ENCODE data around the gene B3GALNT1.

B3GALNT1 gene

DNA sequence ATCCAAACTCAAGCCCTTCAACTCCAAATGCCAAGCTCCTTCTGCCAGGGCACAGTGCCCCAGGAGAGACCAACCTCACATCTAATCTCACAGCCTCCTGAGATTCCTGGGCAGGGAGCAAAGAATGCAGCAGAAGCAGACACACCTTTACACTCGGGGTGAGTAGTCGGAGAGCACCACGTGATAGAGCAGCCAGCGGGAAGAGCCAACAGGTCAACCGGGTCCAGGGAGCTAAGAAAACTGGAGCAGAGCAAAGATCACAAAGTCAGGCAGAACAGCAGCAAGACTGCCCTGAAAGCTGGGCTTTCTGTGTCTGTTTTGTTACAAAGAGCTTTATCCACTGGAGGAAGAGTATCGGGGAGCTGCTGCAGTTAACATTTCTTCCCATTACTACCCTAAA, 4.2 kb downstream of the B3GALNT1 start:
- H2BK15ac ChIP-seq (ENCODE audit: low read length) = no peak overlapping the region
- no peak overlapping the region for H2BK5ac ChIP-seq (ENCODE audit: low read length)
- H2AK5ac ChIP-seq (ENCODE audit: low read depth, low read length) = no peak overlapping the region
- peaks cover 0 to 55% (median 6%) of the 10 kb centered on the region in 3 experiments for H3K27me3 ChIP-seq (ENCODE audit: control insufficient read depth in 3 of 3, insufficient read depth in 3 of 3, low read depth in 1 of 3, low read length in 3 of 3)
- no peak for DNase-seq (ENCODE audit: low spot score)
- H3K9me3 ChIP-seq (replicated peaks in 1 of 2; ENCODE audit: control insufficient read depth in 2 of 2, insufficient read depth in 1 of 2, low read depth in 1 of 2, low read length in 2 of 2) = no peaks in the 10 kb centered on the region
- H3K36me3 ChIP-seq (replicated peaks in 1 of 2; ENCODE audit: control insufficient read depth in 2 of 2, insufficient read depth in 2 of 2, low read length in 2 of 2) = no peaks in the 10 kb centered on the region
- no peak overlapping the region for H3K4ac ChIP-seq (ENCODE audit: low read length)
- H4K91ac ChIP-seq (ENCODE audit: low read depth, low read length, poor library complexity) = no peak overlapping the region
- no peaks in the 10 kb centered on the region for H3K79me1 ChIP-seq (ENCODE audit: low read depth, low read length)
- no peak overlapping the region for H3K14ac ChIP-seq (ENCODE audit: low read length)
- H2BK12ac ChIP-seq (ENCODE audit: low read length) = no peak overlapping the region
- H3K18ac ChIP-seq (ENCODE audit: low read length) = no peak overlapping the region
- H3K4me2 ChIP-seq (ENCODE audit: insufficient read depth, low read length, poor library complexity, severe bottlenecking) = no peak overlapping the region
- no peak overlapping the region for H4K8ac ChIP-seq (ENCODE audit: low read depth, low read length)
- H3K9ac ChIP-seq (ENCODE audit: low read depth, low read length, poor library complexity) = peak overlapping the region; percentile 36
- no peak overlapping the region for H3K23ac ChIP-seq (ENCODE audit: low read depth, low read length, poor library complexity)
- H3K4me3 ChIP-seq (ENCODE audit: low read length in 2 of 2) = no peak overlapping the region
- no peak overlapping the region for H3K27ac ChIP-seq (replicated peaks; ENCODE audit: low read length)
- peaks cover 0 to 2% of the 10 kb centered on the region in 2 donors for H3K4me1 ChIP-seq (ENCODE audit: control insufficient read depth in 2 of 2, insufficient read depth in 1 of 2, low read depth in 1 of 2, low read length in 2 of 2)
- WGBS, 2 donors (ENCODE audit: extremely low coverage in 2 of 2, insufficient read length in 2 of 2, insufficient replicate concordance in 1 of 2) = no CpG with 5 or more reads among the region's 6 CpGs
- H2BK120ac ChIP-seq (ENCODE audit: low read depth, low read length) = no peak overlapping the region
- H2AFZ ChIP-seq (ENCODE audit: low read length) = no peak overlapping the region

DNA sequence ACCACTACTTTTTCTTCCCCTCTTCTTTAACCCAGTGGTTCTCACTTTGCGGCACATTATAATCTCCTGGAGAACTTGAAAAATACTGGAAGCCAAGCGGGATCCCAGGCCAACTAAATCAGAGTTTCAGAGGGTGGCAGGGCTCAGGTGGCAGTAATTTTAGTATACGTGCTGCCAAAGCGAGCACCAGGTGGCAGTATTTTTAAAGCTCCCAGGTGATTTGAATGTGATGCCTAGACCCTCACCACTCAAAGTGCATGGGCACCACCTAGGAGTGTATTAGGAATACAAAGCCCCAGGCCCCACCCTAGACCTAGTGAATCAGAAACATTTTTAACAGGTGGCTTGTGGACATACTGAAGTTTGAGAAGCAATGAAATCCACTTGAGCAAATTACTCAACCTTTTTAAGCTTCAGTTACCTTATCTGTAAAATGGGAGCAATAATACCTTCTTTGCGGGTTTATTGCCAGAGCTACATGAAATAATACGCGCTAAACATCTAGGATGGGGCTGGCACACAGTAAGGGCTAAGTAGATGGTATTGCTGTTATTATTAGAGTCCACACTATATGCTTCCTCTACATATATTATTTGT, 8.3 kb downstream of the B3GALNT1 start:
- Histone ChIP-seq H3K27me3 (ENCODE audit: control insufficient read depth in 3 of 3, insufficient read depth in 3 of 3, low read depth in 1 of 3, low read length in 3 of 3) (peaks cover 0 to 21% (median 0%) of the 10 kb centered on the region in 3 experiments), H3K9ac (ENCODE audit: low read depth, low read length, poor library complexity) (no peak overlapping the region), H4K8ac (ENCODE audit: low read depth, low read length) (no peak overlapping the region), H2BK12ac (ENCODE audit: low read length) (no peak overlapping the region), H3K4ac (ENCODE audit: low read length) (no peak overlapping the region), H2BK15ac (ENCODE audit: low read length) (no peak overlapping the region), H3K27ac (replicated peaks; ENCODE audit: low read length) (no peak overlapping the region), H3K9me3 (replicated peaks in 1 of 2; ENCODE audit: control insufficient read depth in 2 of 2, insufficient read depth in 1 of 2, low read depth in 1 of 2, low read length in 2 of 2) (no peaks in the 10 kb centered on the region), H3K36me3 (replicated peaks in 1 of 2; ENCODE audit: control insufficient read depth in 2 of 2, insufficient read depth in 2 of 2, low read length in 2 of 2) (no peaks in the 10 kb centered on the region), H4K91ac (ENCODE audit: low read depth, low read length, poor library complexity) (no peak overlapping the region), H3K4me3 (ENCODE audit: low read length in 2 of 2) (no peak overlapping the region), H3K4me1 (ENCODE audit: control insufficient read depth in 2 of 2, insufficient read depth in 1 of 2, low read depth in 1 of 2, low read length in 2 of 2) (no peaks in the 10 kb centered on the region), H3K18ac (ENCODE audit: low read length) (no peak overlapping the region), H3K14ac (ENCODE audit: low read length) (no peak overlapping the region), H3K23ac (ENCODE audit: low read depth, low read length, poor library complexity) (no peak overlapping the region), H2BK5ac (ENCODE audit: low read length) (no peak overlapping the region), H2BK120ac (ENCODE audit: low read depth, low read length) (no peak overlapping the region), H2AFZ (ENCODE audit: low read length) (no peak overlapping the region), H3K4me2 (ENCODE audit: insufficient read depth, low read length, poor library complexity, severe bottlenecking) (no peak overlapping the region), H2AK5ac (ENCODE audit: low read depth, low read length) (no peak overlapping the region), H3K79me1 (ENCODE audit: low read depth, low read length) (no peaks in the 10 kb centered on the region)
- DNase-seq (ENCODE audit: low spot score) = no peak
- WGBS, 2 donors (ENCODE audit: extremely low coverage in 2 of 2, insufficient read length in 2 of 2, insufficient replicate concordance in 1 of 2) = no CpG with 5 or more reads among the region's 7 CpGs

DNA sequence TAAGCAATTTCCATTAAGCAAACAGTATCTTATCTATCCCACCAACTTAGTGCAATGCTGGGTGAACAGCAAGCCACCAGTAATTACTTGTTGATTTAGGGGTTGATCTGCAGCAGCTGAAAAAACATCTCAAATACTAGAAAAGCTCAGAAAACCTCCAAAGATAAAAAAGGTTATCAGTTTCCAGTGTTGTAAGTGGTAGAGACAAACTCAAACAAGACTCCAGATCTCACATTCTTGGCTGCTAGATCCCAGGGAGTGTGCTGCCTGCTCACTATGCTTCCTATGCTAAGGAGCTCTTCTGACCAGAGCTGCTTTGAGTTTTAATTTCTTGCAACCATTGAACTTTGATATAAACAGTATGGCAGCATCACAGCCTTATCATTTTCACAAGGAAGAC, 11.3 kb downstream of the B3GALNT1 start:
- H3K4me3 ChIP-seq (ENCODE audit: low read length in 2 of 2) = no peak overlapping the region

DNA sequence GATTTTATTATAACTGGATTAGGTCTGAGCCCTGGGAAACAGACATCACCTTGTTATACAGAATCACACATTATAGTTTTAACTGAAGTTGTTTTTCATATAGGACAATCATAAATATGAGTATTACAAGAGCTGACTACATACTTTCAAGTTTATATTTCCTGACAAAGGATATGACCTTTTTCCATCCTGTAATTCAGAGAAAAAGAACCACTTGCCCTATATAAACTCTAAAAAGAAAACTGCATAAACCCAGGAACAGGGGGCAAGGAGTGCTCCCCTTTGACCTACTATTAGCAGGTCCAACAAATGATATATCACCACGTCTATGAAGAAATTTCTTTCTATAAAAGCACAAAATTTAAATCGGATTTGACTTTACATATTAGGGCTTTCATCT, 20.9 kb downstream of the B3GALNT1 start:
- Histone ChIP-seq H3K27ac (replicated peaks; ENCODE audit: low read length) (no peak overlapping the region), H3K18ac (ENCODE audit: low read length) (no peak overlapping the region), H2BK5ac (ENCODE audit: low read length) (no peak overlapping the region), H3K36me3 (replicated peaks in 1 of 2; ENCODE audit: control insufficient read depth in 2 of 2, insufficient read depth in 2 of 2, low read length in 2 of 2) (peaks cover 0 to 2% of the 10 kb centered on the region in 2 donors), H4K91ac (ENCODE audit: low read depth, low read length, poor library complexity) (no peak overlapping the region), H2AFZ (ENCODE audit: low read length) (no peak overlapping the region), H3K9ac (ENCODE audit: low read depth, low read length, poor library complexity) (no peak overlapping the region), H4K8ac (ENCODE audit: low read depth, low read length) (no peak overlapping the region), H2BK120ac (ENCODE audit: low read depth, low read length) (no peak overlapping the region), H3K79me1 (ENCODE audit: low read depth, low read length) (no peaks in the 10 kb centered on the region), H2AK5ac (ENCODE audit: low read depth, low read length) (no peak overlapping the region), H3K27me3 (ENCODE audit: control insufficient read depth in 3 of 3, insufficient read depth in 3 of 3, low read depth in 1 of 3, low read length in 3 of 3) (no peaks in the 10 kb centered on the region), H2BK15ac (ENCODE audit: low read length) (no peak overlapping the region), H3K4me1 (ENCODE audit: control insufficient read depth in 2 of 2, insufficient read depth in 1 of 2, low read depth in 1 of 2, low read length in 2 of 2) (peaks cover 0 to 3% of the 10 kb centered on the region in 2 donors), H3K23ac (ENCODE audit: low read depth, low read length, poor library complexity) (no peak overlapping the region), H2BK12ac (ENCODE audit: low read length) (no peak overlapping the region), H3K4ac (ENCODE audit: low read length) (no peak overlapping the region), H3K4me2 (ENCODE audit: insufficient read depth, low read length, poor library complexity, severe bottlenecking) (no peak overlapping the region), H3K14ac (ENCODE audit: low read length) (no peak overlapping the region), H3K9me3 (replicated peaks in 1 of 2; ENCODE audit: control insufficient read depth in 2 of 2, insufficient read depth in 1 of 2, low read depth in 1 of 2, low read length in 2 of 2) (no peaks in the 10 kb centered on the region), H3K4me3 (ENCODE audit: low read length in 2 of 2) (no peak overlapping the region)
- DNase-seq (ENCODE audit: low spot score) = no peak
- WGBS, 2 donors (ENCODE audit: extremely low coverage in 2 of 2, insufficient read length in 2 of 2, insufficient replicate concordance in 1 of 2) = no CpG with 5 or more reads among the region's 2 CpGs

More for the DNA sequence above, 11.3 kb downstream of the B3GALNT1 start:
- H3K79me1 ChIP-seq (ENCODE audit: low read depth, low read length) = no peaks in the 10 kb centered on the region
- H2BK120ac ChIP-seq (ENCODE audit: low read depth, low read length) = no peak overlapping the region
- no peak overlapping the region for H3K4me2 ChIP-seq (ENCODE audit: insufficient read depth, low read length, poor library complexity, severe bottlenecking)
- H3K36me3 ChIP-seq (replicated peaks in 1 of 2; ENCODE audit: control insufficient read depth in 2 of 2, insufficient read depth in 2 of 2, low read length in 2 of 2) = no peaks in the 10 kb centered on the region
- H3K4ac ChIP-seq (ENCODE audit: low read length) = no peak overlapping the region
- H3K18ac ChIP-seq (ENCODE audit: low read length) = no peak overlapping the region
- H3K9me3 ChIP-seq (replicated peaks in 1 of 2; ENCODE audit: control insufficient read depth in 2 of 2, insufficient read depth in 1 of 2, low read depth in 1 of 2, low read length in 2 of 2) = no peaks in the 10 kb centered on the region
- no peaks in the 10 kb centered on the region for H3K4me1 ChIP-seq (ENCODE audit: control insufficient read depth in 2 of 2, insufficient read depth in 1 of 2, low read depth in 1 of 2, low read length in 2 of 2)
- H3K9ac ChIP-seq (ENCODE audit: low read depth, low read length, poor library complexity) = no peak overlapping the region
- no peak overlapping the region for H2BK12ac ChIP-seq (ENCODE audit: low read length)
- H3K23ac ChIP-seq (ENCODE audit: low read depth, low read length, poor library complexity) = no peak overlapping the region
- no peak overlapping the region for H4K91ac ChIP-seq (ENCODE audit: low read depth, low read length, poor library complexity)
- DNase-seq (ENCODE audit: low spot score) = no peak
- H2BK5ac ChIP-seq (ENCODE audit: low read length) = no peak overlapping the region
- no peak overlapping the region for H2AK5ac ChIP-seq (ENCODE audit: low read depth, low read length)
- peaks cover 0 to 3% (median 0%) of the 10 kb centered on the region in 3 experiments for H3K27me3 ChIP-seq (ENCODE audit: control insufficient read depth in 3 of 3, insufficient read depth in 3 of 3, low read depth in 1 of 3, low read length in 3 of 3)
- no peak overlapping the region for H2BK15ac ChIP-seq (ENCODE audit: low read length)
- no peak overlapping the region for H2AFZ ChIP-seq (ENCODE audit: low read length)
- H3K27ac ChIP-seq (replicated peaks; ENCODE audit: low read length) = no peak overlapping the region
- no peak overlapping the region for H4K8ac ChIP-seq (ENCODE audit: low read depth, low read length)
- no peak overlapping the region for H3K14ac ChIP-seq (ENCODE audit: low read length)

Measured in neuronal stem cell (in vitro differentiated cells).